Astrocyte of the hippocampus (primary cell): Measurements from ENCODE around the gene IGSF11.

ENCODE experiments used
- DNase-seq: peaks from one replicate; pipeline ENCODE4 v3.0.0; 2011; ENCODE audit warnings: low read depth, low spot score

The IGSF11 gene

GRCh38 chr3:119034256-119035013 lies at the start of gene IGSF11:
Gene IGSF11, minus strand, starts transcription at chr3:119034846. Its CDS starts 264 bp downstream, at chr3:119034582.
- DNase-seq = peak; percentile 83

- DNase-seq = no peak
These were observed 45.7 kb upstream of the IGSF11 start for GRCh38 chr3:119080364-119080763.

- no peak for DNase-seq
These were observed 38.8 kb upstream of the IGSF11 start for GRCh38 chr3:119073258-119074001.

- DNase-seq = peak; percentile 66
These were observed 37.8 kb upstream of the IGSF11 start for GRCh38 chr3:119072451-119072850.

GRCh38 chr3:119069725-119070124 lies 35.1 kb upstream of the IGSF11 start:
- no peak for DNase-seq

GRCh38 chr3:119063471-119063870 lies 28.8 kb upstream of the IGSF11 start:
- no peak for DNase-seq

GRCh38 chr3:119062892-119063291 lies 28.2 kb upstream of the IGSF11 start:
- DNase-seq = no peak

- DNase-seq = no peak
These were observed 9.9 kb upstream of the IGSF11 start for GRCh38 chr3:119044593-119044992.

GRCh38 chr3:119042162-119042561 lies 7.5 kb upstream of the IGSF11 start:
- DNase-seq = no peak

GRCh38 chr3:119035014-119035346 lies 334 bp upstream of the IGSF11 start:
- DNase-seq = no peak

GRCh38 chr3:119033393-119034255 lies 1.0 kb downstream of the IGSF11 start:
- no peak for DNase-seq

GRCh38 chr3:119025171-119025795 lies 9.4 kb downstream of the IGSF11 start:
- no peak for DNase-seq

GRCh38 chr3:119019767-119020518 lies 14.7 kb downstream of the IGSF11 start:
- DNase-seq = no peak

GRCh38 chr3:119018690-119019463 lies 15.8 kb downstream of the IGSF11 start:
- DNase-seq = peak; percentile 27

- DNase-seq = no peak
These were observed 18.7 kb downstream of the IGSF11 start for GRCh38 chr3:119015942-119016341.

GRCh38 chr3:119013951-119014350 lies 20.7 kb downstream of the IGSF11 start:
- no peak for DNase-seq

- no peak for DNase-seq
These were observed 23.1 kb downstream of the IGSF11 start for GRCh38 chr3:119011528-119011927.

GRCh38 chr3:118997190-118997589 lies 37.5 kb downstream of the IGSF11 start:
- no peak for DNase-seq

GRCh38 chr3:118991775-118992174 lies 42.9 kb downstream of the IGSF11 start:
- peak; percentile 82 for DNase-seq
